ENCODE results near the gene PRPF18.

The PRPF18 gene

DNA sequence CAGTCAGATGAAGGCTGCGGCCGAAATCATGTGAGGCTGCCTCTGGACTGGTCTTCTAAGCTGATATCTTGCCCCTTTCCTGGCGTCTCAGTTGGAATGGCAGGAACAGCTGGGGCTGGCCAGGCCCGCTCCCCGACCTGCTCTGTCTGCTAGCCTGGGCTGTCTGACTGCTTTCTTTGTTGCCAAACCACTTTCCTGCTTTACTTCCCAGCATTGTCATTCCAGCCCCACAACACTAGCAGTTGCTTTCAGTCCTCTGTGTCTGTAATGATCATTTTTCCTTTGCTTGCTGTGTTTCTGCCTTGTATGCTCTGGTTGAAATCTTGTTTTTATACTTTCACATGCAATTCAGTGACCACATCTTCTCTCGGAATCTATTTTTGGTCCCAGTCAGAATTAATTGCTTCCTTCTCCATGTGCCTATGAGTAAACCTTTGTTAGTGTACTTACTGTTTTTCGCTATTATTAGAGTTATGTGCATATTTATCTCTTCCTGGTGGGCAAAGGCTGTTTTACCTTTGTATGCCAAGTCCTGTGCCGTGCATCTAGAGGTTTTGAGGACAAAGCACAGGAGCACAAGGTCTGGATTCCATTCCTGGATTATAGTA, 21.6 kb downstream of the PRPF18 start:
- DNase-seq, result no peak

DNA sequence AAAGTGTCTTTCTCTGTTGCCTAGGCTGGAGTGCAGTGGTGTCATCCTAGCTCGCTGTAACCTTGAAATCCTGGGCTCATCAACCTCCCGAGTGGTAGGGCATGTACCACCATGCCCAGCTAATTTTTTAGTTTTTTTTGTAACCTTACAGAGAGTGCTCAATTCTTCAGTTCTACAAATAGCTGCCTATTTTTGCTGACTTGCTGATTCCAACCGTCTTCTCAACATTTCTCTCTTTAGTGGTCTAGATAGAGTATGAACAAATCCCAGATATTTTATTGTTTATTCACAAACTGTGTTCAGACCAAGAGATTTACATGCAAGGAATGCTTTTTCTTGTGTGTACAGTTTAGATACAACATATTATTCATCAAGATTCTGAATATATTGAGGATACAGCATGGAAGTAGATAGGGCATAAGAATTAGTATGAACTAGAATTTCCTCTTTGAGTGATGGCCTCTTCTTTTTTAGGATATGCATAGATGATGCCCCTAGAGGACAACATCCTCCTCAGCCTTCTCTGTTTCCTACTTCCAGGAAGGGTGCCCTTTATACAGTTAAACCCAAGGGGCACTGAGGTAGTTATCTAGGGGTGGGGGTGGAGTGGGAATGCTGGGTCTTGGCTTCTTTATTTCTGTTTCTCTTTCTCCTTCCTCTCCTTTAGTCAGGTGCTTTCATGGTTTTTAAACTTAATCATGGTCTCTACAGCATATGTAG, 26.0 kb downstream of the PRPF18 start:
- no peak for DNase-seq

DNA sequence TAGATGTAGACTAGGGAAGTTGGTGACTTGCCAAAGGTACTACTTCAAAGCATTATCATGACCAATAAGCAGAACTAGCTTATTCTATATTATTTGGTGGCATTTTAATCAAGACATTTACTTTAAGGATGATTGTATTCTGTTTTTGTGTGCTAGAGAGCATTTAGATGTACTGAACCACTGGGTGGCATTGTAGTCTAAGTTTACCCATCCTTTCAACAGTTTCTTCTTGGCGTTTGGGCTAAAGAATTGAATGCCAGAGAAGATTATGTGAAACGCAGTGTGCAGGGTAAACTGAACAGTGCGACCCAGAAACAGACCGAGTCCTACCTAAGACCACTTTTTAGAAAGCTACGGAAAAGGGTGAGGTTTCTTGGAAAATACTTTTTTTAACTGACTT, 26.8 kb downstream of the PRPF18 start:
- DNase-seq, result peak; percentile 35

DNA sequence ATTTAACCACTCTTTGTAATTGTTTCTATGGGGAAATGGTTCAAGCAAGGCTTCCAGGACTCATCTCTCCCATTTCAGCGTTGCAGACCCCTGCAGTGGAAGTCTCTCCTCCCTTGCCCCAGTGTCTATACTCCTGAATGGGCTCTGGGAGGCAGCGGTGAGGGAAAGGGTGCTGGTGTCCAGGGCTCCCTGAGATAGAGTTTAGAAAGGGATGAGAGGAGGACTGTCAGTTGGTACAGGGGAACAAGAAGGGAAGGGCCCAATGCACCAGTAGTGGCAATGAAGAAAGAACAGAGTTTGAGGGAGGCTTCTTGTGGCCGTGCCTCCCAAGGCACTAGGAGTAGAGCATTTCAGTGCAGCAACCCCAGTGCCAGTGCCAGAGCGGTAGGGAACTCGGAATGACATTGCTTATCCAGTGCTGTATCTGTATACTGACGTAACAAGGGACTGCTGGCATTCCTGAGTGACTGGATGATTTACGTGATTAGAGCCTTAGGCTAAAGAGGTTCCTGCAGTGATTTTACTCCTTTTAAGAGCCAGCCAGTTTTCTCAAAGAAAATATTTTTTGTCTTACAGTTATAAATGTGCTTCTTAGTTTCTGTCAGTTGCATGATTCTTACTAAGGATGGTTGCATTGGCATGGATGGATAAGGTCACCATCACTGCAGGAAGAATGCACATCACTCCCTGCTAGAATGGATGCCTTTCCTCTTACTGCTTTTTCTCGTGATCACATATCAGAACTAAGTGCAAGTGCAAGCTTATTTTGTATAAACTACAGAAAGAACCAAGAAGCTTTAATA, 28.0 kb downstream of the PRPF18 start:
- no peak for DNase-seq

DNA sequence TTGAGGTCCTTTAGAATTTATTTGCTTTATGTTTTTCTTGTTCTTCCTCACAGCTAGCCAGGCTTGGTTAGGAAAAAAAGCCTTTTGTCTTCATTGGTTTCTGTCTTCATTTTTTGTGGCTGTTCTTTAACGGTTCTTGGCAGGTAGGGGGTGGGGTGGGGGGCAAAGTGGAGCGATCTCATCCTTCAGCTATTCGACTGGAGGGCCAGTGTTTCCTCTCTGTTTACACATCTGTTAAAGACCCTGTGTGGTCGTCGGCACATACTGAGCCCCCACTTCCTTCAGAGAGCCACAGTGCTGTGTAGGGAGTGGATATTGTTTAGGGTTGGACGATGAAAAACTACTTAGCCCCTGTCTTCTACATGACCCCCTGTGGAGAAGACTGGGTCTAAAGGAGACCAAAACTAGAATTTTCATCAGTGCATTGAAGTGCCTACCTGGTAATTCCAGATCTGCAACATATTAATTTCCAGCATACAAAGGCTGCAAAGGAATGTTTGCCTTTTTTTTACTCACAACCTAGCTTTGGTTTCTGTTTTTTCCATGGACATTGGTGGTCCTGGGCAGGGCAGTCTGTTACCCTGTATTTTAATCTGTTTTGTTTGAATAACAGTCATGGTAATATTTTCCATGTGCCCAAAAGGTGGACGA, 29.0 kb downstream of the PRPF18 start:
- no peak for DNase-seq

DNA sequence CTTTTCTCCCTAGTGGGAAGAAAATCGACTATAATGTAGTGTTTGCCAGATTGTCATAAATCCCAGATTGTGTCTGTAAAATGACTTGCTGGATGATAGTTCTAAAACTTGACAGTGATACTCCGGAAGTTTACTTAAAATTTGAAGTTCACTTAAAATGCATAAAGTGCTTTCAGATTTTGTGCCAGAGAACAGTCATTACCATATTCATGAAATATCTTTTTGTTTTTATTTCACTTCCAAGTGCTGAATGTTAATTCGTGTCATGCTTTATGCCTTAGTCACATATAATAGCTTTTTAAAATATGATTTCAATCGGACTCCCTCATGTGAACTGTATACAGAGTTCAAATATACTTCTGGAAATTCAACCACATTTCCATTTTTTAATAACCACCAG, 30.4 kb downstream of the PRPF18 start:
- DNase-seq, result no peak

DNA sequence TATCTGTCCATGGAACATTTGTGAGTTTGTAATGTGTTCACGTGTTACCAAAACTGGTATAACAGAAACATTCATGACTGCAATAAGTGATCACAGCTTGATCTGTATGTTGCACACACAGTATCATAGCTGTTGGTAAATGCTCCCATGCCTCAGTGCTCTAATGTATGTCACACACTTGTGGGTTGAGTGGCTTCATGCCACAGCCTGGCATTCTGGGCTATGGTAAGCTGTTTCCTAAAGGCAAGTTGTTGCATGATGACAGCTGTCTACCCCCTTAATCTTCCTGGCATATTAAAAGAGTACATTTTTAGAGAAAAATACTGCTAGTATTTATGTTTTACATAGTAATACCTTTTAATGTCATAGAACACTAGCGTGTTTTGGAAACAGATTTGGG, 35.2 kb downstream of the PRPF18 start:
- peak; percentile 3 for DNase-seq

DNA sequence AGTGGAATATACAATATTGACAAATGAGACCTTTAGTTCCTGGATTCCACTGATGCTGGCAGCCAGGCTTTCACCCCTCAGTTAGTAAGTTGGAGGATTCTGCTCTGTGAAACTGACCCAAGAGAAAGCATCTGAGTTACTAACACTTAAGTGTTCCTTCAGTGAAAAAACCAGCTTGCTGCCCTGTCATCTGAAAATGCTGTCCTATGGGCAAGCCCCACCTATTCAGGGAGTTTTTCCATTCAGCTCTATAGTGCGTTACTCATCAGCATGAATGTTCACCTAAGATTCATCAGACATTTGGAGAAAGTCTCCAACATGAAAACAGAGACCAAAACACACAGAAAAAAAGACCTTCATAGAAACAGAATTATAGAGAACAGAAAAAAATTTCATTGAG, 37.9 kb downstream of the PRPF18 start:
- DNase-seq, result no peak

DNA sequence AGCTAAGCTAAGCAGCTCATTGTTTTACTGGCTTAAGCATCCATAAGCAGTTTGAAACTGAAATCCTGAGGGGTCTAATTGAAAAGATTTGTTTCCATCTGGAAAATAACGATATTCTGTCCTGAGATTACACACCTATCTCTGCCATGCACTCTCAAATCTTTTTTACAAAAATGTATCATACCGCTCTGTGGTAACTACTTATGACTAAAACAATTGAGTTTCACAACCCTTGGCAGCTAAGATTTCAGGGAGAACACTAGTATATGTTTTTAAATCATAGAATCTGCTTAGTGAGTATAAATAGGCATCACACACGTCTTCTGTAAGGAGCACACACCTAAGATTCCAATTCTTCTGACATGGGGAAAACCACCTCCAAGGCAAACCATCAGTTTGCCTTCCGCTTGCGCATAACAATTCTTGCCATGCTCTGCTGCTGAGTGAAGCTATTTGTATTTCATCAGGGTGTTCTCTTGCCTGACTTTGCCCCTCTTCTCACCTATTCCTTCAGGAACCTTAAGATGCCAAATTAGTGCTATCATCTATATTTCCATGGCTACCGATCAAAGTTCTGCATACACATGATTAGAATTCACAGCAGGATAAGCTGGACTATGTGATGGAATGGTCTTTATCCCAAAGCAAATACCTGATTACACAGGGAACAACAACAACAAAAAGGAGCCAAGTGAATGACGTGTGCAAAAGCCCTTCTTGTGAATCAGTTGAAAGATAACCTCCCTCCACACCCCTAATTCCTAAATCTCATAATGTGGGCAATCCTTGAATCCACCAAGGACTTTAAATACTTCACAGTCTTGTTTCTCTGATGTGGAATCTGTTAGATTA, 40.9 kb downstream of the PRPF18 start:
- DNase-seq, result no peak

DNA sequence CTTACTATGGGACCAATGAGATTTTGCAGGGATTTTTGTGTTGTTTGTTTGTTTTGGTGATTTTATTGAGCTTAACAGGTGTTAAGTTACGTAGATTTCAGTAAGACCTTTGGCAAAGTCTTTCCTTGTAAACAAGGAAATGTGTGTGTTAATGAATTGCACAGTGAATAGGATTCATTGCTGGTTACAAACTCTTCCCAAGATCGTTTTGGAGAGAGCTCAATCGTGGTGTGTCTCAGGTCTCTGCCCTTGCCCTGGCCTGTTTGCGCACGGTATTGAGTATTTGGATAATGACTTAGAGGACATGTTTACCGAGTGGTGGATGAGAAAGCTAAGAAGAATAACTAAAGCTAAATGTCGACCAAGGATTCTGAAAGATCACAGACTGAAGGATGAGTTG, 41.9 kb downstream of the PRPF18 start:
- no peak for DNase-seq

DNA sequence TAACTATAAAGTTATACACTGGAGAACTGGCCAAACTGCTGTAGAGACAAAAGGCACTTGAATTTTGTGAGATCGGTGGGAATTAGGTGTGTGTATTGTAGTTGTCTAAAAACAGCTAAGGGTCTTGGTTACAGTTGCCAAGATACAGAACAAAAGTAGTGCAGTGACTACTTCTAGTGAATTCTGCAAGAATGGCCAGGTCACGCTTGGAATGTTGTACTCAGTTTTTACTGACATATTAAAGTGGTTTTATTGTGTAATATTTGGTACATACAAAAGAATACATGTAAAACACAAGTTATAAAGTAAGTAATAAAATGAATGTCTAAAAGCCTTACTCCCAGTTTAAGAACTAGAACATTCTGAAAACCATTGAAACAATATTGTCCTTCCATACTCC, 42.4 kb downstream of the PRPF18 start:
- DNase-seq, result no peak

DNA sequence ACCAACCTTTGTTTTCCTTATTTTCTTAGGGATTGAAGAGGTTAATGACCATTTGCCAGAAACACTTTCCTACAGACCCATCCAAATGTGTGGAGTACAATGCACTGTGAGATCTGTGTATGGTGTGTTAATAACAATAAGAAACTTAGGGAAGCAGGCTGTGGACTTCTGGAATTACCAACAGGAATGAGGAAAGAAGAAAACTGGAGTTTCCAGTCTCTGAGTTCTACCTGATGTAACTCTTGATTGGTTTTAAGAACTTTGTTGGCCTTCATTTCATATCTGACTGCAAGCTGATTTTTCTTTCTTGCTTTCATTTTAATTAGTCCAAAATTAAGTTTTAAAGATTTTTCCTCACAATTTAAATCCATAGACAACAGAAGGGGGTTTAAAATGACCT, 43.5 kb downstream of the PRPF18 start:
- no peak for DNase-seq

DNA sequence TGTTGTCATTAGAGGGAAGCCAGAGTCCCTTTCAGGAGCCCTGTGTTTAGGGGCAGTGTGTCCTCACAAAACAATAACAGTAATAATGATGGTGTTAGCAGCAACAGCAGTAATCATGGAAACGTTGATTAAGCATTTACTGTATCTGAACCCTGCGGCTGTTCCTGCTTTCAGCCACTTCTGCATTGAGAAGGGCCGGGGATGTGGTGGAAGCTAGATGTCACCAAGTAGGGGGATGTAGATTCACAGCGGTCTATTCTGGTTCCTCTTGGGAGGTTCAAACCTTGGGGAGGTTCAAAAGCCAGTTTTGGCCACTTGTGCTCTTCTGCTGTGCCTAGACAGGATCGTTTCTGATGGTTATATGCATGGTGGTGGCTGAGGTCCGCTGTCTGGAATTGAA, 44.8 kb downstream of the PRPF18 start:
- DNase-seq, result no peak

DNA sequence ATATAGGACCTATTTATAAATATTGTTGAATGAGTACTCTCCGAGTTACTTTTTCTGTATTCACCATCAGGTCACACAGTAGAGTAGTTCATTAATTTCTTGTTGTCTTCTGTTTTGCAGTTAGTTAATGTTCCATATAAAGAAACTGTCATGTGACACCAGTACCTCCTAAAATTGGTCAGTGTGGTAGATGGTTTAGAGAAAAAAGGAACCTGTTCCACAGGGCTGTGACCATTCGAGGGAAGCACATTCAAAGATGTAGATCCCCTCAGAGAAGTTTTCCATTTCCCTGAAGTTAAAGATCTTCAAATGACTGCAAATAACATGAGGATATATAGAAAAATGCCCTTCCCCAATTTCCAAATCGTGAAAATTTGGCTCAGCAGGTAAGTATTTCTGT, 45.7 kb downstream of the PRPF18 start:
- DNase-seq, result no peak

DNA sequence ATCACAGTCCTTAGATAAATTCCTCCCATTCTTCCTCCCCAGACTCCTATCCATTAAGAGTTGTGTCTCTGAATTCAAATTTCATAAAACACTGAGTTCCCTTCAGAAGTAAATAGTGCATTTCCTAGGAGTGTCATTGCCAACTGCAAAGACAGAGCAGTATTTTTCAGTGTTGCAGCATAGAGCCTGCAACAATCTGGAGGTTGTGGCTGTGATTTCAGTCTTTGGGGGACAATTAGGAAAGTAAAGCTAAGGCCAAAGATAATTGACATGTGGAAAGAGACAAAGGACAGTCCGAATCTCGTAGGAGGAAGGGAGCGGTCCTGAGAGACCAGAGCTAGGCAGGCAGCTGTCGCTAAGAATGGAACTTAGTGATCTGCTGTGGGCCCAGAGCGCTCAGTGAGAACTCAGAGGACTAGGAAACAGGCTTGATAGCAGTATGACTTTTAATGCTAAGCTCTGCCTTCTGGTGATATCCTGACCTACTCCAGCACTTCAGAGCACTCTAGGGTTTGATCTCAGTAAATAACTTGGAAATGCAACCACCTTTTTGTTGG, 46.2 kb downstream of the PRPF18 start:
- no peak for DNase-seq

DNA sequence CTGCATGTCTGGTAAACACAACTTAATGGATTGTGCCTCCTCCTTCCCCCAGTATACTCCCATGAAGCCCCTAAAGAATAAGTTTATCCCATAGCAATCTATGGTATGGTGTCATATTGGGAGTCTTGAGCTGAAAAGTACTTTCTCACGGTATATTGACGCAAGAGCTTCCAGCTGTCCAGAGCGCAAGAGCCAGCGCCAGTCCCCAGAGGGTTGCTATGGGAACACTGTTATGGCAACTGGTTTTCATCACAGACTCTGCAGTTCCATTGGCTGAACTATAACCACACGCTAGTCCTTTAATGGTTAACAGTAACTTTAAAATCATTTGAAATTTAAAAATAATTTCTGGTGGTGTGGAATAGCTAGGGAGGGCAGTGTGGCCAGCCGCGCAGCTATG, 46.9 kb downstream of the PRPF18 start:
- no peak for DNase-seq

DNA sequence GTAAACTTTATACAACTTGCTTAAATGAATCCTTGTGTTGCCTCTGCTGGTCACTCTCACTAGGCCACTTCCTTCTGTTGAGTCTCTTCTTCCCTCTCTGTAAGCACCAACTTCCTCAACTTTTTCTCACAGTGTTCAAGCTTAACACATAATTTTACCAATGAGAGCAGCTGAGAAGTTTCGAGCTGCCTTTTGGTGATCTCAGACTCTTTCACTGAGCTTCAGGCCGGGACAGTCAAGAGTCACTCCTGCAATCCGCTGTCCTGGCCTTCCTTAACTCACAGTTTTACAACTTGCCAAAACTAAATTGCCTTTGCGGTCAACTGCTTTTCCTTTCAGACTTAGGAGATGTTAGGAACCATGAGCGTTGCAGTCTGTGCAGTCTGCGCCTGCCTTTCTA, 47.4 kb downstream of the PRPF18 start:
- DNase-seq, result no peak

DNA sequence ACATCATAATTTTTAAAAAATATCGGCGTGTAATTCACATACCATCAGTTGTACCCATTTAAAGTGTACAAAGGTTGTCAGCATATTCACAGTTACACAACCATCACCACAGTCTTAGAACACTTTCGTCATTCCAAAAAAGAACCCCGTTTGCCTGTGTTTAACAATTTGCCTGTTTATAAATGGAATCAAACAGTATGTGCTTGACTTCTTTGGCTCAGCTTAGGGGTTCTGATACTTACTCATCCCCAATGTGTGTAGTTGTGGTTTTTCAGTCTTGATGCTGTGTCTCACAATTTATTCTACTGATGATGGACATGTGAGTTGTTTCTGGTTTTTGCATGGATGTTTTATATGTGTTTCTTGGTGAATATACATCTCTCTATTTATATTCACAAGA, 50.0 kb downstream of the PRPF18 start:
- no peak for DNase-seq

DNA sequence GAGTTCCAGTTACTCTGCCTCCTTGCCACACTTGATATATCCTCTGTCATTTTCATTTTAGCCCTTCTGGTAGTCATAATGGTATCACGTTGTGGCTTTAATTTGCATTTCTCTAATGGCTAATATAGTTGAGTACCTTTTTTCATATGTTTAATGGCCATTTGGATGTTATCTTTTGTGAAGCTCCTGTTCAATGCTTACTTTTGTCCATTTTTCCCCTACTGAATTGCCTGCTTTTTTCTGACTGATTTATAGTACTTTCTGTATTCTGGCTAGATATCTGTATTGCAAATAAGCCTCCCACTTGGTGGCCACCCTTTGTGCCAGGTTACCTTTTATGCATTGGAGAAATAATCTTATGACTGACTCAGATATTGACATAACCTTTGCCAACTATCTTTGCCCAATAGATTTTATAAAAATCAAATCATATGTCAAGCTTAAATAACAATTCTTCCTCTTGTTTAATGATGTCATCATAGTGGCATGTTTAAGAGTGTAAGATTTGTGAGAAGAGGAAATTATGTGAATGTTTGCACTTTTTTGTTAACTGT, 50.6 kb downstream of the PRPF18 start:
- no peak for DNase-seq

DNA sequence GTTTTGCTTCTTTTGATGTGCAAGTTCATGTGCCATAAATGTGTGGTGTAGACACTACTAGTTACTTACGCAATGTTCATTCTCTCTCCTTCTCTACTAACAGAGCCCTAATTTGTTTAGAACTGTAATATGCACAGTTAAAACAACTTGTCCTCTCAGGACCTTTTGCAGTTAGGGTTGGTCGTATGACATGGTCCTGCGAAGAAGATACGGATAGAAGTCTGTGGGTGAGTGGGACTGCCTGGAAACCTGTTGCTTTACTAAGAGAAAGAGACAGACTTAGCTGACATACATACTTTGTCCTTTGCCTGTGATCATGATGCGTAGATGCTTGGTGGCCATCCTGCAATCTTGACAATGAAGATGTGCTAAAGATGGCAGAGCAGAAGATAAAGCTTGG, 51.1 kb downstream of the PRPF18 start:
- no peak for DNase-seq

DNA sequence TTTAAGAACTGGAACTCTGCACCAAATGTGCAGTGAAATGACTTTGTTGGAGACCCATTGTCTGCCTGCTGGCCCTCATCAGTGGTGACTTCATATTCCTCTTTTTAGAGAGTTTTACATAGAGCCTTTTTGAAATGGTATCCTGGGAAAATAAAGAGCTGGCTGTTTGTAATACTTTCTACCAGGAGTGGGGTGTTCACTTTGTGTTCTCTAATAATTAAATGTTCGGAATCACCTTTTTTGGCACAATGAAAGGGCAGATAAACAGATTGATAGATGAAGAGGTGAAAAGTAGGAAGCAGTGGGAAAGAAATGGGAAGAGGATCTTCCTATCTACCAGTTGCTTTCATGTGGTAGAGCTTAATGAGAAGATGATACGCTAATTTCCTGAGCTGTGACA, 55.5 kb downstream of the PRPF18 start:
- no peak for DNase-seq

DNA sequence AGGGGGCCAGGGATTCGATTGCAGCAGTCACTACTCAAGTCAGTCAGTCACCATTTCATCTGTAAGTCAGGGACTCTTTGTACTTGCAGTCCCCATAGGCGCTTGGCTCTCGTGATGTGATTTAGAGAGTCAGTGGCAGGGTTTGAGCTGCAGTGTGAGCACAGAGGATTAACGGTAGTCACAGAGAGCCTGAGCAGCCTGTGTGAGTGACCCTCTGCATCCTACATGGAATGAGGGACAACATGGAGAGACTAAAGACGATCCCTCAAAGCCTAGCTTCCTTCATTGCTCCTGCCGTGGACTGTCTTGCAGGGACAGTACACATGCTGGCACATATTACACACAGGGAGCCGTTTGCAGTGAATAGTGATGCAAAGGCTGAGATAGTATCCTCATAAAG, 56.3 kb downstream of the PRPF18 start:
- DNase-seq, result no peak
